OCI-LY3 (cell line): ENCODE data around the gene SLC35F4.

Experiments
- H2AFZ ChIP-seq: fragments of 200-600, 300-600 bp; shearing (Covaris generic); 2 replicates; pipeline ENCODE4 v1.6.0; 2014; ENCODE audit warnings: antibody characterized with exemption, low read depth, low read length
- H3K27ac ChIP-seq: fragments of 200-600, 300-600 bp; sonication (generic); 2 replicates; pipeline ENCODE4 v1.5.1; 2014; ENCODE audit warnings: mild to moderate bottlenecking, low read length, moderate library complexity, mixed read lengths
- H3K27me3 ChIP-seq: fragments of 200-600, 300-600 bp; sonication (generic); 2 replicates; pipeline ENCODE4 v1.6.1; 2014; ENCODE audit warnings: low read depth, low read length, mixed read lengths
- H3K36me3 ChIP-seq: fragments of 200-600, 300-600 bp; sonication (generic); replicated peaks from 2 replicates; pipeline ENCODE3; 2014; ENCODE audit warnings: low read depth, low read length, mixed read lengths
- H3K4me1 ChIP-seq: fragments of 300-600, 200-600 bp; sonication (generic); 2 replicates; pipeline ENCODE4 v1.6.1; 2014; ENCODE audit warnings: low read length, mixed read lengths
- H3K4me2 ChIP-seq: fragments of 200-600, 300-600 bp; sonication (generic); 2 replicates; pipeline ENCODE4 v1.6.1; 2014; ENCODE audit warnings: low read length, mixed read lengths
- H3K4me3 ChIP-seq: fragments of 300-600, 200-600 bp; sonication (generic); 2 replicates; pipeline ENCODE4 v1.5.1; 2014; ENCODE audit warnings: antibody characterized with exemption, mild to moderate bottlenecking, low read length, moderate library complexity
- H3K79me2 ChIP-seq: fragments of 300-600, 200-600 bp; shearing (Covaris generic); 2 replicates; pipeline ENCODE4 v1.6.1; 2014; ENCODE audit warnings: mild to moderate bottlenecking, low read length, mixed read lengths
- H3K9ac ChIP-seq: fragments of 300-600, 200-600 bp; shearing (Covaris generic); 2 replicates; pipeline ENCODE4 v1.6.0; 2014; ENCODE audit warnings: mild to moderate bottlenecking, low read length, moderate library complexity
- H3K9me3 ChIP-seq: fragments of 200-600, 300-600 bp; shearing (Covaris generic); 2 replicates; pipeline ENCODE4 v1.6.1; 2014; ENCODE audit warnings: low read length, mixed read lengths; ENCODE audit not compliant: insufficient read depth
- H4K20me1 ChIP-seq: fragments of 200-600, 300-600 bp; sonication (generic); 2 replicates; pipeline ENCODE4 v1.6.1; 2016; ENCODE audit warnings: low read length, mixed read lengths; ENCODE audit not compliant: insufficient read depth
- EZH2phosphoT487 ChIP-seq: fragments of 200-600 bp; shearing (Covaris generic); IDR thresholded peaks from 2 replicates; pipeline ENCODE4 v1.6.1; 2018; ENCODE audit warnings: antibody characterized with exemption, mixed run types, low read depth
- TF ChIP-seq, protein P1 (sequence below): fragments of 200-600, 300-600 bp; sonication (generic); IDR thresholded peaks from 2 replicates; pipeline ENCODE4 v1.5.1; 2014; ENCODE audit warnings: antibody characterized with exemption, low read length, low read depth

Gene SLC35F4

DNA sequence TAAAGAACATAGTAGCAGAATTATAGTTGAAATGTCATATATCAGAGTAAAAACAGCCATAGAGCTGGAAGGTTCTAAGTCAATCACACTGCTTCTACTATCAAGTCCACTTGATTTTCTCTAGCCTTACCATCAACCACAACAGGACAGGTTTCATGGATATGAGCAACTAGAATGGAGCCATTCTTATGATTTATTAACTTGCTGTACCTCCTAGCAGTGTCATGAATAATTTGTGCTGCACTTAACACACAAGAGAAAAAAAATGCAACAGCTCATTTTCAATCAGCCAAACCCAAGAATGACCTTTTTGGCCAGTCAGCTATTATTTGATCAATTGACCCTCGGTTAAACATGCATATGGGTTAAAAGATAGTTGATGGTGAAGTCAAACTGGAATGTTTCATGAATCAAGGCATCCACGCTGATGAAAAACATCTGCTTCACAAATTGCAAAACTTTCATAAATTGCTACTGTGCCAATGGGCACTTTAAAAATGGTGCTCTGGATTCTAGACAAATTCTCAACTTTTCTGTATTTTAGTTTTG, 316.8 kb downstream of the SLC35F4 start:
- H3K4me1 ChIP-seq = no peaks in the 10 kb centered on the region
- no peak overlapping the region for H3K4me2 ChIP-seq
- H3K36me3 ChIP-seq = no peaks in the 10 kb centered on the region
- no peak overlapping the region for H3K9ac ChIP-seq
- H3K79me2 ChIP-seq = no peaks in the 10 kb centered on the region
- H2AFZ ChIP-seq = no peak overlapping the region
- no peaks in the 10 kb centered on the region for H3K27me3 ChIP-seq
- no peak overlapping the region for H3K27ac ChIP-seq
- H3K4me3 ChIP-seq = no peak overlapping the region
- H3K9me3 ChIP-seq = no peaks in the 10 kb centered on the region
- TF ChIP-seq, protein P1, sequence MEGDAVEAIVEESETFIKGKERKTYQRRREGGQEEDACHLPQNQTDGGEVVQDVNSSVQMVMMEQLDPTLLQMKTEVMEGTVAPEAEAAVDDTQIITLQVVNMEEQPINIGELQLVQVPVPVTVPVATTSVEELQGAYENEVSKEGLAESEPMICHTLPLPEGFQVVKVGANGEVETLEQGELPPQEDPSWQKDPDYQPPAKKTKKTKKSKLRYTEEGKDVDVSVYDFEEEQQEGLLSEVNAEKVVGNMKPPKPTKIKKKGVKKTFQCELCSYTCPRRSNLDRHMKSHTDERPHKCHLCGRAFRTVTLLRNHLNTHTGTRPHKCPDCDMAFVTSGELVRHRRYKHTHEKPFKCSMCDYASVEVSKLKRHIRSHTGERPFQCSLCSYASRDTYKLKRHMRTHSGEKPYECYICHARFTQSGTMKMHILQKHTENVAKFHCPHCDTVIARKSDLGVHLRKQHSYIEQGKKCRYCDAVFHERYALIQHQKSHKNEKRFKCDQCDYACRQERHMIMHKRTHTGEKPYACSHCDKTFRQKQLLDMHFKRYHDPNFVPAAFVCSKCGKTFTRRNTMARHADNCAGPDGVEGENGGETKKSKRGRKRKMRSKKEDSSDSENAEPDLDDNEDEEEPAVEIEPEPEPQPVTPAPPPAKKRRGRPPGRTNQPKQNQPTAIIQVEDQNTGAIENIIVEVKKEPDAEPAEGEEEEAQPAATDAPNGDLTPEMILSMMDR = no peak
- H4K20me1 ChIP-seq = no peaks in the 10 kb centered on the region

GRCh38 chr14:57547131-57547530, 318.8 kb downstream of the SLC35F4 start:
- H3K9ac ChIP-seq = no peak overlapping the region
- H3K79me2 ChIP-seq = no peaks in the 10 kb centered on the region
- H2AFZ ChIP-seq = no peak overlapping the region
- no peak overlapping the region for H3K4me3 ChIP-seq
- no peaks in the 10 kb centered on the region for H3K27me3 ChIP-seq
- no peak overlapping the region for H3K4me2 ChIP-seq
- no peaks in the 10 kb centered on the region for H3K36me3 ChIP-seq
- H3K4me1 ChIP-seq = no peaks in the 10 kb centered on the region
- no peaks in the 10 kb centered on the region for H3K9me3 ChIP-seq
- H4K20me1 ChIP-seq = no peaks in the 10 kb centered on the region
- H3K27ac ChIP-seq = no peak overlapping the region
- TF ChIP-seq, protein P1 = no peak
- TF ChIP-seq EZH2phosphoT487 = no peak

GRCh38 chr14:57533214-57533613, 332.7 kb downstream of the SLC35F4 start:
- Histone ChIP-seq H3K79me2 (no peaks in the 10 kb centered on the region), H3K4me3 (no peak overlapping the region), H3K9me3 (no peaks in the 10 kb centered on the region), H3K27ac (no peak overlapping the region), H2AFZ (no peak overlapping the region), H4K20me1 (no peaks in the 10 kb centered on the region), H3K27me3 (peaks cover 22% of the 10 kb centered on the region), H3K36me3 (no peaks in the 10 kb centered on the region), H3K4me1 (no peaks in the 10 kb centered on the region), H3K9ac (no peak overlapping the region), H3K4me2 (no peak overlapping the region)
- TF ChIP-seq, protein P1 = peak; percentile 52
- TF ChIP-seq EZH2phosphoT487 = no peak

GRCh38 chr14:57530571-57530970, 335.3 kb downstream of the SLC35F4 start:
- Histone ChIP-seq H3K27ac (no peak overlapping the region), H3K4me3 (no peak overlapping the region), H3K36me3 (no peaks in the 10 kb centered on the region), H3K79me2 (no peaks in the 10 kb centered on the region), H3K9ac (no peak overlapping the region), H3K9me3 (no peaks in the 10 kb centered on the region), H2AFZ (no peak overlapping the region), H4K20me1 (no peaks in the 10 kb centered on the region), H3K4me2 (no peak overlapping the region), H3K4me1 (no peaks in the 10 kb centered on the region), H3K27me3 (peaks cover 22% of the 10 kb centered on the region)
- no peak for TF ChIP-seq EZH2phosphoT487
- TF ChIP-seq, protein P1 = no peak
